GM19452 (cell line): ENCODE data around the gene CEBPE.

Experiments
- ATAC-seq: cut with Tn5 transposase; IDR thresholded peaks from one replicate; pipeline ENCODE4 v1.9.1; 2021; ENCODE audit not compliant: unreplicated experiment

The CEBPE gene

DNA sequence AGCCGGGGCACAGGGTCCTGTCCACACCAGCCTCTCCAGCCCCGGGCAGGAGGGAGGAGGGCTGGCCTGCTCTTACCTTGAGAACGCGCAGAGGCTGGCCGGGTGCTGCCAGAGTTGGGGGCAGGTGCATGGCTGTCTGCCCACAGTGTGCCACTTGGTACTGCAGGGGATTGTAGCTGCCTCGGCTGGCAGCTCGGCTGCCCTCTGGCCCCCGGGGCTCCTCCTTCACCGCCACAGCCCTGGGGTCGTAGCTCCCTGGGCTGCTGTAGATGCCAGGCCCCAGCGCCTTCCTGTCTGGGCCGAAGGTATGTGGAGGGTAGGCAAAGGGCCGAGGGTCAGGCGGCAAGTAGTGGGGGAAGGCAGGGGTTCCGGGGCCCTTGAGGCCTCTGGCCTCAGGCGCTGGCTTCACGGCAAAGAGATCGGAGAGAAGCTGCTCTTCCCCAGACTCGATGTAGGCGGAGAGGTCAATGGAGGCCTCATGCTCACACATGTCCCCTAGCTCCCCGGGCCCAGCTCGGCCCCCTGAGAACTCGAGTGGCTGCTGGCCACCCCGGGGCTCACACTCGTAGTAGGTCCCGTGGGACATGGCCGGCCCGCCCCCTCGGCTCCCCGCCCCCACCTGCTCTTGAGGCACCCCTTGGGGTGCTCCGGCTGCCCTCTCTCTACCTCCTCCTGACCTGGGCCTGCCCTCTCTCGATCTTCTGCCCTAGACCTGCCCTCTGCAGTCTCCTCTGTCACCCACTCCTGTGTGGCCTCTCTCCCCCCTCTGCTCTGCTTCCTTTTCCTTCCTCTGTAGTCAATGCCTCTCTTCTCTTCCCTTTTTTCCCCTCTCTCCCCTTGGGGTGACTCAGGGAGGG lies at the start of gene CEBPE:
TSS of gene CEBPE (minus strand) at position 750 of the 857 bp plus-strand sequence. CDS start at position 586, 164 bp downstream.
- ATAC-seq, result no peak

DNA sequence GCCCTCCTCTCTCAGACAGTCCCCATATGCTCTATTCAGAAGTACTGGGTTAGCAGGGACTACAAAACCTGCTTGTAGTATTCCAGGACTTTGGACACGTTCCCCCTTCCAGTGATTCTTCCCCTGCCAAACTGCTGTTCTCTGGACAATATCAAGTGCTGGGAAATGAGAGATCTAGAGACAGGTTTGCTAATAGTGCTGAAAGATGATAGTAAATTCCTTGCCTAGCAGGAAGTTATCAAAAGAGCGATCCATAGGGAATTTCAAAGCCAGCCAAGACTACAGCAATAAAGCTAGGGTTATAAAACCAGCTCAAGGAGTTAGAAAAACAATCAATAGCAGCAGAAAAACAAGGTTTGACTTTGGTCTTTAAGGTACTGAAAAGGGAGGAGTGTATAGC lies 49.2 kb upstream of the CEBPE start:
- no peak for ATAC-seq

GRCh38 chr14:23167116-23167847 lies 48.2 kb upstream of the CEBPE start:
- ATAC-seq, result no peak

- no peak for ATAC-seq
These were observed 45.9 kb upstream of the CEBPE start for GRCh38 chr14:23164949-23165348.

DNA sequence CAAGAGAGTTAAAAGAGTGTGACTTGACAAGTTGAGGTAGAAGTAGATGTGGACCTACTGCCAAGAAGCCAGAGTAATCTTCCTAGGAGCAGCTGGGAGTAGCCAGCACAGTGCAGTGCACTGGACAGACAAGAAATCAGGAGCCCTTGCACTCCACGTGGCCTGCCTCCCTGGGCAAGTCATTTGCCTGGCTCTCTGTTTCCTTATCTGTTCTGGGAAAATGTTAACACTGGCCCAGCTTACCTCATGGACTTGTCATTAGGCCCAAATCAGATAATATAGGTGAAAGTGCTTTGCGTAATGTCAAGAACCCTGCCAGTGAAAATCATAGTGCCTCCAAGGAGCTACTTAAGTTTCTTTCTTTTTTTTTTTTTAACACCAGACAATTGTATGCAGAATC lies 45.2 kb upstream of the CEBPE start:
- ATAC-seq, result no peak

DNA sequence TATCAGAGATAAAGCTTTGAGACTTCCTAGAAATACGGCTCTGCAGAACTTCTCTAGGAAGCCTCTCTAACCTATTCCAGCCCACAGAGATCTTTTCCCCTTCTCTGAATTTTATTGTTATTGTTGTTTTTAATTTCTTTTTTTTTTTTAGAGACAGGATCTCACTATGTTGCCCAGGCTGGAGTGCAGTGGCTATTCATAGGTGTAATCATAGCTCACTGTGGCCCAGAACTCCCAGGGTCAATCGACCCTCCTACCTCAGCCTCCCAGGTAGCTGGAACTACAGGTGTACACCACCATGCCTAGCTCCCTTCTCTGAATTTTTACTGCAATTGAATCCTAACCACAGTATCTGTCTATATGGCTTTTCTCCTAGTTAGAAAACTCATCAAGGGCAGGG lies 44.8 kb upstream of the CEBPE start:
- no peak for ATAC-seq

DNA sequence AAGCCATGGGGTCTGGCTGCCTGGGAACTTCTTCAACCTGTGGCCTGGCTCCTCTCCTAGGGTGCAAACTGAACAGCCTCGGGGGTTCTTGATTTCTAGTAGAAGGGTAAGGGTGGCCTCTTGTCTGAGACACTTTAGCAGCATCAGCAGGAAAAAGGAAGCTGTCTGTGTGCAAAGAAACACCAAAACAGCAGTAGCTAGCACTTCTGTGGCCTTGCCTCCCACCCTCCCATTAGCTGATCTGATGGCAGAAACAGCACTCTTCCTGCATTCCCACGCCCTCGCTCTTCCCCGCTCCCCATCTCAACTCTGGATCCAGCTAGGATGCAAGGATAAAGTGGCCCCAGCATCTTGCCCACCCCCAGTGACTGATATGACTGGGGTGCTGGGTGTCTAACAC lies 43.7 kb upstream of the CEBPE start:
- no peak for ATAC-seq

DNA sequence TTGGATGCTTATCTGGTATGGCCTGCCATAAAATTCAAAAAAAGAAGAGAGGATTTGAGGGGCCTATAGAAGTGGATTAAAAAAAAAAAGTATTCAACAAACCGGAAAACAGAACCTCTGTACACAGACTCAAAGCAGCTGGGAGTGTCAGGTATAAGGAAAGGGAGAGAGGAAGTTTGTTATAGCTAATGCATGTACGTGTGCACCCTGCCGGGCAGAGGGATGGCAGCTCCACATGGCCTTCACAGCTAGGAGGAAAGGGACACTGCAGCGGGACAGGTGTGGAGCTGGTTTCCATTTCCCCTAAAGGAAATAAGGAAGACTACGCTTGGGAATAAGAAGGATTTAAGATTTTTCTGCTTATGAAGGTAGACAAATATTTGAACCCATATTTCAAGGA lies 43.0 kb upstream of the CEBPE start:
- ATAC-seq, result no peak

- no peak for ATAC-seq
These were observed 42.0 kb upstream of the CEBPE start for GRCh38 chr14:23160924-23161522.

- ATAC-seq, result no peak
These were observed 40.5 kb upstream of the CEBPE start for GRCh38 chr14:23159532-23159931.

DNA sequence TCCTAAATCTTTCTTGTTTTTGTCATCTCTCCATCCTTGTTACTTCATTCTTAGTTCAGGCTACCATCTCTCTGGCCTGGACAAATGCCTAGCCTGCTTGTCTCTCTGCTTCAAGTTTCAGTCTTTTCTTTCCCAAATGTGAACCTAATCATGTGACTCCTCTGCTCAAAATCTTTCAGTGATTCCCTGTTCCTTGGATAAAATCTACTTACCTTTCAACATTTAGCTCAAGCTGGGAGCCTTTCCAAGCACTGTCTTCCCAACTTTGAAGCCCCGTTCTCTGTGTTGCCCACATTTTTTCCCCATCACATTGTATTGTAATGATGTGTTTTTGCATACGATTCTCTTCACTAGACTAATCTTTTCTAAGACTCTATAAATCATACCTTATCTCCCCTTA lies 39.7 kb upstream of the CEBPE start:
- ATAC-seq, result no peak

- ATAC-seq, result no peak
These were observed 36.0 kb upstream of the CEBPE start for GRCh38 chr14:23154964-23155587.

DNA sequence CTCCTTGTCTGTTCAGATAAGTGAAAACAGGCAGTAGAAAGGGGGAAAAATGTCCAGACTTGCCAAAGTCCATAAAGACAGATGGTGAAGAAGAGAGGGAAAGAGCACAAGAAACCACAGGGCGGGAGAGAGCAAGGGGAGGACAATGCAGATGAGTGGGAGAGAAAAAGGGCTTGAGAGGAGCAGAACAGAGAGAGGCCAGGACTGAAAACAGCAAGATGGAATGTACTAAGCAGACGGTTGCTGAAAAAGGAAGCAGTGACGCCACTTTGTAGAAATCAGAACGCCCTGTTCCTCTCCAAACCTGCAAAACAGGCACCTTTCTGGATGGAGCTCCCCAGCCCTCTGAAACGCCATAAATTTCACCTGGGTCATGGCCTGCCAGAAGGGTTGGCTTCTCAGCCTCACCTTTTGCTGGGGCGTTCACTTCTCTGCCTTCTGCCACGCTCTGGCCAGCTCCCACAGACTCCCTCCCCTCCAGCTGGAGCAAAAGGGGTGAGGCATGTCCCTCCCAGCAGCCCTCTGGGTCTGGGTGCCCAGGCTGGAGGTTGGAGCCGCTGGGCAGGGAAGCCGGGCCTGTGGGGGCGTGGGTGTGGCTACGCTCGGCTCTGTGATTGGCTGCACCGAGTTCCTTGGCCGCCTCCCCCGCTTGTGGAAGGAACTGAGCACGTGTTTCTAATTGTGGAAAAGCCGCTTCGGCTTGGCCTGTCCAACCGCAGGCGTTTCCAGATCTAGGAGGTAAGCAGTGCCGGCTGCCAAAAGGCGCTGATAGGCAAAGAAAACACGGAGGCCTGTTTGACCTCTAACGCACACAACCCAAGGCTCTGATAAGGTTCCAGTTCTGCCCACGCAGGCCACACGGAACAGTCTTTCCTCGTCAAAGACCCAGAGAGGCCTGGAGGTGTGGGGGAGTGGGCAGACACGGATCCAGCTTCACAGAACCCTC lies 35.1 kb upstream of the CEBPE start:
- no peak for ATAC-seq

DNA sequence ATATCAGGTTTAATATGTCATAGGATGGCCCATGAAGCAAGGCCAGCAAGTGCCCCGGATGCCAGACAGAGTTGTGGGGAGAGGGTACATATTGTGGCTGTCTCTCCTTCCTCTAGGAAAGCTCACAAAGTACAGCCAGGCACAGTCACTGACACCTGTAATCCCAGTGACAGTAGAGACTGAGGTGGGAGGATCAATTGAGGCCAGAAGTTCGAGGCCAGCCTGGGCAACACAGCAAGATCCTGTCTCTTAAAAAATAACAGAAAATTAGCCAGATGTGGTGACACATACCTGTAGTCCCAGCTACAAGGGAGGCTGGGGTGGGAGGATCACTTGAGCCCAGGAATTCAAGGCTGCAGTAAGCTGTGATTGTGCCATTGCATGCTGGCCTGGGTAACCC lies 32.3 kb upstream of the CEBPE start:
- ATAC-seq, result no peak

- no peak for ATAC-seq
These were observed 30.7 kb upstream of the CEBPE start for GRCh38 chr14:23149745-23150144.

DNA sequence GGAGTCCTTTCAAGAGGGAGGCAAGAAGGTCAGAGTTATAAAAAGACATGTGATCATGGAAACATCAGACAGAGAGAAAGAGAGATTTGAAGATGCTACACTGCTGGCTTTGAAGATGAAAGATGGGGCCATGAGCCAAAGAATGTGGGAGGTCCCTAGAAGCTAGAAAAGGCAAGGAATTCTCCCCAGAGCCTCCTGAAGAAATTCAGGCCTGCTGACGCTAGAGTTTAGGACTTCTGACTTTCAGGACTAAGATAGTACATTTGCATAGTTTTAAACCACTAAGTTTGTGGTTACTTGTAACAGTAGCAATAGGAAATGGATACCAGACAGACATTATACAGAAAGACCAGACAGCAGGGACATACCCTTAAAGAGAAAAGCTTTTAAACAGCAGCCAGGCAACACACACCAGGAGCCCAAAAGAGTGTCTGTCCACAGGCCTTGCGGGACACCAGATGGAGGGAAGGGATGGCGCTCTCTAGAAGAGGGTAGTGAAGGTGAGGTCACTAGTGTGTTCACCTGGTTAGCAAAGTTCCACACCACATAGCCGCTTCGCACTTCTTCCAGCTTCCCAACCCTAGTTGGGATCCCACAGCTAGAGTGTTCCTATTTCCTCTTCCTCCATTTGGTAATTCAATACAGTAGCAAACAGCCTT lies 29.7 kb upstream of the CEBPE start:
- ATAC-seq, result no peak

DNA sequence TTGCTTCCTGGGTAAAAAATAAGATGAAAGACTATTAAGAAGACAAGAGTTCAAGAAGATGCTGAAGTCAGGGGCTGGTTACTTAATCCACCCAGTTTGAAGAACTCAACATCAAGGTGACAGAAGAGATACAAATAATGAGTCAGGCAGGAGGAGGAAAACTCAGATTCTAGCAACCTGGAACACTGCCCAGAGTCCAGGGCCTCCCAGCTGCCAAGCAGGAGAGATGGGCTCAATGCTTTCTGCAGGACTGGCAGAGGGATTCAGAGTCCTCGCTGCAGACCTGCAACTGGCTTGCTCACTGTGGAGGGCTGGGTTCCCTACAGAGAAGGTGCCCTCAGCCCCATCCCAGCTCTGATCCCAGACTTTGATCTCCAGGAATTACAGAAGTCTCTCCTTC lies 28.6 kb upstream of the CEBPE start:
- ATAC-seq, result no peak

GRCh38 chr14:23146980-23147379 lies 27.9 kb upstream of the CEBPE start:
- ATAC-seq, result no peak

DNA sequence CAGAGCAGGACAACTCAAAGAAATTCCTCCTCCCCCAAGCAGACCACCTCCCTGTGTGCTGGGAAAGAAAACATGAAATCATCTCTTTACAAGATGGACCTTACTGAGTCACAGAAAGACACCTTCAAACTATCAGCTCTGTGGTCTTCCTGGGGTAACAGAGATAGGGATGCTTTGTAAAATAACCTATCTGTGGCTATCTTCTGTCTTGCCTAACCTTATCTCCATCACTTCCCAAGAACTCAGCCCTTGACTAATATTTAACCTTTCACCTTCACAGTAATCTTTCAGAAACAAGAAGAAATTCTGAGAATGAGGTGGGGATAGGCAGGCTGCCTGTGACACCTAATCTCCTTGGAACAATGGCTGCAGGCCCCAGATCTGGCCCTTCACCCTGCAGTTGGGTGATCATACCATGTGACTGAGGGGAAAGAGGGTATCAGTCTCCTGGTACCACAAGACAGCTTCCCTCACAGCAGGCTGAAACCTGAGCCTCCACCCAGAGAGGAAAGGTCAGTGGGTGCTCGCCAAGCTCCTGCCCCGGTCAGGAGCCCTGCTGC lies 27.4 kb upstream of the CEBPE start:
- ATAC-seq, result no peak
